ENCODE results near the gene MEAF6.

MEAF6 gene

DNA sequence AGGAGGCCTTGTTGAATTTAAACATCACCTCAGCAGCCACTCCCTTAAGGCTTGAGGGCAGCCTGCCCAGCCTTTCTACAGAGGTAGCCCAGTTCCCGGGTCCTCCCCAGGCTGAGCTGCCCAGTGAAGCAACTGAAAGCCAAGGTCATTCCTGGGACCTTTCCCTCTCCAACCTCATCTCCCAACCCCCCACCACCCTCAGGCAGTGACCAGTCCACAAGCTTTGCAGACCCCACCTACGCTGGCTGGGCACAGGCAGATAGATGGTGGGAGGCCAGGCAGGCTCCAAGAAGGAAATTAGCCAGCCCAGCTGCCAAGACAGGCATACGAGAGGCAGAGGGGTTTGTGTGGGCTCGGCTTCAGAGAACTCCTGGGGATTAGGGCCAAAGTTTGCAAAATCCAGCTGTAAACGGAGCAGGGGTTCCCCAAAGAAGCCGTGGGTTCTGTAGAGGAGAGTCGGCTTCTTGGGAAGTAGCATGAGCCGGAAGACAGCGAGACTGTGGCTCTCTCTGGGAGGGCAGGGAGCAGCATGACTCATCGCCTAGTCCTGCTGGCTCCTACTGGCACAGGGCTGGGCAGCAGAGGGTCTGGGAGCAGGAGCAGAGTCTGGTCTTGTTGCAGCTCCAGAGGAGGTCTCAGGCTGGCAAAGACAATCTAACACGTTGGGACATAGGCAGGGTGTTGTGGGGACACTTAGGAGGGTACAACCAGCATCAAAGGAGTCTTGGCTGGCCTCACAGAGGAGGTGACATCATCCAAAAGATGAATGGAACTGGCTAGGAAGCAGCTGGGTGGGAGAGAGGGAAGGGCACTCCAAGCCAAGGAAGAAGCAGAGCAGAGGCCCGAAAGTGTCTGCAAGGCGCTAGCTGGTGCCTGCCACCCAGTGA lies 43.0 kb downstream of the MEAF6 start:
- no peak for DNase-seq

- DNase-seq: no peak
These were observed 45.2 kb downstream of the MEAF6 start for GRCh38 chr1:37469386-37469785.

DNA sequence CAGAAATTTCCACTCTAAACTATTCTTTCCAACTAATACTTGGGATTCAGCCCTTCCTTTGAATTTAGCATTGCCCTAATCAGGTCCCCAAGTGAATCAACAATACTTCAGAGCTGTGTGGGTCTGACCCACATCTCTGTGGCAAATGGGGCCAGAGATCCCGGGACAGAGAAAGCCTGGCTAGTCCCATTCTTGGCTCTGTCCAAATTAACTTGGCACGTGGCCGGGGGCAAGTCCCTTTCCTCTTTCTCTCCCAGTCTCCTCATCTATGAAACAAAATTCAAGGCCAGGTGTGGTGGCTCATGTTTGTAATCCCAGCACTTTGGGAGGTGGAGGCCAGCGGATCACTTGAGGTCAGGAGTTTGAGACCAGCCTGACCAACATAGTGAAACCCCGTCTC lies 46.5 kb downstream of the MEAF6 start:
- no peak for DNase-seq

GRCh38 chr1:37465593-37466517 lies 48.7 kb downstream of the MEAF6 start:
- DNase-seq: no peak

DNA sequence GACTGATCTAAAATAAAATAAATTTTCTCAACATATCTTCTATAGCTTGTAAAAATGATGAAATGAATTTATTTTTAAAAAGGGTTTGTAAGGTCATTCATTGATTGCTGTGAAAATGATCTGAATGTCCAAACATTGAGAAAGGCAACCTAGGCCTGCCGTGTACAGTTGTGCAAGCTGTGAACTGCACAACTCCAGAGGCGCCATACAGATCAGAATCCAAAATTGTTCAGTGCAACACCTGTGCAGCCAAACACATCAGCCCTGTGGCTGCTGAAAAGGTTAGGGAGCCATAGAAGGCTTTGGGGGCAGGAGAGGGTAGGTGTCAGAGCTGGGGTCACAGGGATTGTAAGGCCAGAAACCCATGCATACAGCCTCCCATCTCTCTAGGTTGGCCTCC lies 50.1 kb downstream of the MEAF6 start:
- DNase-seq: no peak

- no peak for DNase-seq
These were observed 52.7 kb downstream of the MEAF6 start for GRCh38 chr1:37461698-37462436.

- DNase-seq: no peak
These were observed 56.0 kb downstream of the MEAF6 start for GRCh38 chr1:37458551-37458950.

- DNase-seq: no peak
These were observed 58.0 kb downstream of the MEAF6 start for GRCh38 chr1:37456614-37457013.

- DNase-seq: no peak
These were observed 59.0 kb downstream of the MEAF6 start for GRCh38 chr1:37455516-37455915.

DNA sequence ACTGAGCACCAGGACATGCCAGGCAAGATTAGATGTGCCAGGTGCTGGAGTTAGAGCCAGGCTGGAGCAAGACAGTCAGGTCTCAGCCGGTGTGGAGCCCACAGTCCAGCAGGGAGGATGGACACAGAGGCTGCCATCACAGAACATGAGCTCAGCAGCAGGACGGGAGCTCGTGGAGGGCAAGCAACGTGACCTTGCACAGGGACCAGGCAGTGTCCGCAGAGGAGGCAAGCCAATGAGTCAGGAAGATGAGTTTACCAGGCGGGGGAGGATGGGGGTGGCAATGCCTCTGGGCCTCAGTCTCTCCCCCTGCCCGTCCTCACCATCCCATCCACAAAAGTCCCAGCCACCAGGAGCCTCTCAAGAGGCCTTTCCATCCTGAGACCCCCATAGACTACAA lies 60.9 kb downstream of the MEAF6 start:
- DNase-seq: no peak

DNA sequence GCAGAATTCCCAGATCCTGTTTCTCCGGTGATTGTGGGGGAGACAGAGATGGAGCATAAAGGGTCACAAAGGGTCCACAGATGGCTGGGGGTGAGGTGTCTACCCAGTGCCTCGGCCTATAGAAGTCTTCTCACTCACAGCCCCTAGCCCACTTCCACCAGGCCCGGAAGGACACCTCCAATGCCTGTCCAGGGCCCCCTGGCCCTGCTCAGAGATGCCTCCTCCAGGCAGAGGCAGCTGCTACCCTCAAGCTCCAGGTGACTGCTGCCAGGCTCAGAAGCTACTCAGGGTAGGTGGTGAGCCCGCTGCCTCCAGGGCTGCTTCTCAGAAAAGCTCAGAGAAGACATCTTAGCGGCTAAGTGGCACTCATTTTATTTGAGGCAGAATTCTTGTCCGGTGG lies 62.1 kb downstream of the MEAF6 start:
- no peak for DNase-seq

DNA sequence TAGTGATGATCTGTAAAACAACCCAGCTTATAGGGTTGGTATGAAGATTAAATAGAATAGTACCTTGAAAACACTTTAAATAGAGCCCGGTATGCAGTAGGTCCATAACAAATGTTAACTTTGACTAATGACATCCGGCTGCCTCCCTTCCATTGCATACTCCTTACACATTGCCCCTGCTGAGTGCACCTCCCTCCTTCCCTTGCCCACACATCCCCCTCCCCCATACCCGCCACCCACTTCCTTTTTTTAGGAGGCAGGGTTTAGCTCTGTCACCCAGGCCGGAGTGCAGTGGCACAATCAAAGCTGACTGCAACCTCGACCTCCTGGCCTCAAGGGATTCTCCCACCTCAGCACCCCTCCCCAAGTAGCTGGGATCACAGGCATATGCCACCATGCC lies 64.6 kb downstream of the MEAF6 start:
- no peak for DNase-seq

GRCh38 chr1:37448691-37449417 lies 65.7 kb downstream of the MEAF6 start:
- no peak for DNase-seq

- no peak for DNase-seq
These were observed 66.4 kb downstream of the MEAF6 start for GRCh38 chr1:37448185-37448584.

GRCh38 chr1:37446874-37447273 lies 67.7 kb downstream of the MEAF6 start:
- no peak for DNase-seq

DNA sequence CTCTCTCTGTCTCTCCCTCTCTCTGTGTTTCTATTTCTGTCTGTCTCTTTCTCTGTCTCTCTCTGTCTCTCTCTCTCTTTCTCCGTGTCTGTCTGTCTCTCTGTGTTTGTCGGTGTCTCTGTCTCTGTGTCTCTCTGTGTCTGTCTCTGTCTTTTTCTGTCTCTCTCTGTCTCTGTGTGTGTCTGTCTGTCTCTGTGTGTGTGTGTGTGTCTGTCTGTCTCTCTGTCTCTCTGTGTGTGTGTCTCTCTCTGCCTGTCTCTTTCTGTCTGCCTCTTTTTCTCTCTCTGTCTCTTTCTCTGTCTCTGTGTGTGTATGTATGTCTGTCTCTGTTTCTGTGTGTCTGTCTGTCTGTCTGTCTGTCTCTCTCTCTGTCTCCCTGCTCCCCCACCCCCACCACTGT lies 71.9 kb downstream of the MEAF6 start:
- DNase-seq: no peak

Measured in central memory CD4-positive, alpha-beta T cell (primary cell).